Superior temporal gyrus (tissue), 1 donor: Measurements from ENCODE around the gene PIK3R2.

Experiments used
- DNase-seq: peaks from one replicate; pipeline ENCODE4 v3.0.0-alpha.2; 2016; ENCODE audit errors: extremely low spot score

PIK3R2 gene

GRCh38 chr19:18123819-18124218, 29.1 kb upstream of the PIK3R2 start:
- DNase-seq: no peak

- no peak for DNase-seq
Observed at GRCh38 chr19:18126097-18126496, 26.9 kb upstream of the PIK3R2 start.

DNA sequence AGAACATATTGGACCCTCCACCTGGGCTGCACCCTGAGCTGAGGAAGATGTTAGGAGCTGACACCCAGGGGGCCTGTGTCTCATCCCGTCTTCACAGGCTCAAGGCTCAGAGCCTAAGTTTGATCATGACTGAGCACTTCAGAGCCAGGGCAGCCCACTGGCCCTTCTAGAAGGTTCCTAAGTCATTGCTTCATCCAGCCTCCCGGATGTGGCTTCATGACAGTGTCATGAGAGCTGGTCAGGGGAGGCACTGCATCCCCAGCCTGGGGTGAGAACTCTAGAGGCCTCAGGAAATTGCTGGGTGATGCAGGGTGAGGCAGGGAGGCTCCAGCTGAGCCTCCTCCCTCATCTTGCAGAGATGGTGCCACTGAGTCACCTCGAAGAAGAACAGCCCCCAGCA, 24.9 kb upstream of the PIK3R2 start:
- DNase-seq: no peak

DNA sequence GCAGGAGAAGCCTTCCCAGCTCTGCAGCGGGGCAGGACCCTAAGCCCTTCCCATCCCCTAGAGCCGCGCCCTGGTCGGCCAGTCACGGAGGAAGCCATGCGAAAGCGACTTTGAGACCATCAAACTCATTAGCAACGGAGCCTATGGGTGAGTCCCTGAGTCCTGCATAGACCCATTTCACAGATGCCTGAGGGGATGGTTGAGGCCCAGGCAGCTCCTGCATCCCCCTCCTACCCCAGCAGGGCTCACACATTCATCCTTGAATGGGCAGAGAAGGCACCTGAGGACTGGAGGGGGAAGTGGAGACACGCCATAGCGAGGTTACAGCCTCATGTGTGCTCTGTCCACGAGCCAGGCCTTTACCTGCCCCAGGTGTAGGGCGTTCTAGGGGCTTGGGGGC, 24.2 kb upstream of the PIK3R2 start:
- DNase-seq: no peak

GRCh38 chr19:18130523-18131242, 22.3 kb upstream of the PIK3R2 start:
- DNase-seq: no peak

DNA sequence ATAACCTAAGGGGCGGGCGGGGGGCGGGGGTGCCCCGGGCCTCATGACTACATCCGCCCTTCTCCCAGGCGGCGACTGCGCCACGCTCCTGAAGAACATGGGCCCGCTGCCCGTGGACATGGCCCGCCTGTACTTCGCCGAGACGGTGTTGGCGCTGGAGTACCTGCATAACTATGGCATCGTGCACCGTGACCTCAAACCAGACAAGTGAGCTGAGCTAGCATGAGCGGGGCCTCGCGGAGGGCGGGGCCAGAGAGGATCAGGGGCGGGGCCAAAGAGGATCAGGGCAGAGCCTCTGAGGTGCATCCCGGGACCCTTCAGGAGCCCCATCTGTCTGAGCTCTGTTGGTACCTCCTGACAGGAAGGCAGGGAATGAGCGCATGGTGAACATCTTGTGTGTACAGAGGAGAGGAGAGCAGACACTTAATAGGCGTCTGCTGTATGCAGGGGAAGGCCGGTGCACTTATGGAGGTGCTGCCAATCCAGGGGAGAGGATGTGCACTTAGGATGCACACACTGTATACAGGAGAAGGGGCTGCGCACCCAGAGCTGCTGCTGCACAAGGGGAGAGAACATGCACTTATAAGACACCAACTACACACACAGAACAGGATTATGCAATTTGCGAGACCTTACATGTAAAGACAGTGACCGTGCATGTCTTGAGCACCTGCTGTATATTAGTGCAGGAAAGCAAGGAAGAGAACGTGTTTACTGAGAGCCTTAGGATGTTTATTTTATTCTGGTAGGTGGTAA, 20.9 kb upstream of the PIK3R2 start:
- no peak for DNase-seq

DNA sequence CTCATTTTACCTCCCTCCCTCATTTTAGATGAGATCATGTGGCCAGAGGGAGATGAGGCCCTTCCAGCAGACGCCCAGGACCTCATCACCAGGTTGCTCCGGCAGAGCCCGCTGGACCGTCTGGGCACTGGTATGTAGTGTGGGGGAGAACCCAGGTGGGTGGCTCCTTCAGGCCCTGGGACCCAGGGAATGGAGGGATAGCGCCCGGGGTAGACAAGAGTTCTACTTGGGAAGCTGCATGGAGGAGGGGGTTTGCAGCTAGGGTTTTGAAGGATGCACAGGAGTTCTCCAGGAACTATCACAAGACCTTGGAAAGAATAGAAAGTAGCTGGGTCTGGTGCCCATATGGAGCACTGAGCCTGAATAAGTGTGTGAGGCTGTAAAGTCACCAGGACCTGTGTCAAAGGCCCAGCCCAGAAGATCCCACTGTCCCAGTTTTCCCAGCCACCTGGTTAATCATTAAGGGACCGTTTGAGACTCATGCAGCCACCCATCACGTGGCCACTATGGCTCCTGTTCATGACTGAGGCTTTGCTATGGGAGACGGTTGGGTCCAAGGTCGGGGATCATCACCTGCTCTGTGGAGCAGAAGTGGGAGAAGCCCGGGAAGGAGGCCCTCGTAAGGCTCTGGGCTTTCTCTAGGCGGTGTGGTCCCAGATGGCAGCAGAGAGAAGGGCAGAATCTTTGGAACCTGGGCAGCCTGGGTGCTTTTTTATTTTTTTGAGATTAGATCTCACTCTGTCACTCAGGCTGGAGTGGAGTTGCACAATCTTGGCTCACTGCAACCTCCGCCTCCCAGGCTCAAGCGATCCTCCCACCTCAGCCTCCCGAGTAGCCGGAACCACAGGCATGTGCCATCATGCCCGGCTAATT, 17.0 kb upstream of the PIK3R2 start:
- no peak for DNase-seq

GRCh38 chr19:18137242-18137641, 15.7 kb upstream of the PIK3R2 start:
- no peak for DNase-seq

- DNase-seq: no peak
Observed at GRCh38 chr19:18137657-18138339, 15.2 kb upstream of the PIK3R2 start.

DNA sequence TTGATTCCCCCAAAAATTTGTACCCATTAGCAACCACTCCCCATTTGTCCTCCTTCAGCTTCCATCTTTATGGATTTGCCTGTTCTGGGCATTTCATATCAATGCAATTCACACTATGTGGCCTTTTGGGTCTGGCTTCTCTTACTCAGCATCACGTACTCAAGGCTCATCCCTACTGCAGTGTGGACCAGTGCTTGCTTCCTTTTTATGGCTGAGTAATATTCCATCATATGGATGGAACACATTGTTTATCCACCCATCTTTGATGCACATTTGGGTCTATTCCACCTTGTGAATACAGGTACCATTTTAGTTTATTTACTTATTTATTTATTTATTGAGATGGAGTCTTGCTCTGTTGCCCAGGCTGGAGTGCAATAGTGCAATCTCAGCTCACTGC, 12.5 kb upstream of the PIK3R2 start:
- no peak for DNase-seq

- DNase-seq: no peak
Observed at GRCh38 chr19:18141031-18141430, 11.9 kb upstream of the PIK3R2 start.

- DNase-seq: no peak
Observed at GRCh38 chr19:18143902-18144301, 9.1 kb upstream of the PIK3R2 start.

DNA sequence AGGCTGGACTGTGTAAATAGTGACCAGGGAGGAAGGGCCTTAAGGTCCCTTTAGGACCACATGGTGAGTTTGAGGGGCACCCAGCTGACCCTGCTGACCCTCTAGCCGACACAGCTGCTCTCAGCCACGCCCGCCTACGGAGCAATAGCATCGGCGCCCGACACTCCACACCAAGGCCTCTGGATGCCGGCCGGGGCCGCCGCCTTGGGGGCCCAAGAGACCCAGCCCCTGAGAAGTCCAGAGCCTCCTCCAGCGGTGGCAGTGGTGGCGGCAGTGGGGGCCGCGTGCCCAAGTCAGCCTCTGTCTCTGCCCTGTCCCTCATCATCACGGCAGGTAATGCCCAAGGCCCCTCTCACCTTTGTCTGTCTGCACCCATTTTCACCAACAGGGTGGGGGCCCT, 8.6 kb upstream of the PIK3R2 start:
- DNase-seq: no peak

DNA sequence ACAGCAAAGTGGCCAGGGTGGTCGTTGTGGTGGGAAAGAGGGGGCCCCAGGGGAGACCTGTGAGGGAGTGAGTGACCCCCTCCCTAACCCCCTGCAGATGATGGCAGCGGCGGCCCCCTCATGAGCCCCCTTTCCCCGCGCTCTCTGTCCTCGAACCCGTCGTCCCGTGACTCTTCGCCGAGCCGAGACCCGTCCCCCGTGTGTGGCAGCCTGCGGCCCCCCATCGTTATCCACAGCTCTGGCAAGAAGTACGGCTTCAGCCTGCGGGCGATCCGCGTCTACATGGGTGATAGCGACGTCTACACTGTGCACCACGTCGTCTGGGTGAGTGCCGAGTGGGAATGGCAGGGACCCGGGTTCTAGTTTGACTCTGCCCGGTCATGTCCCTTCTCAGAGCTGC, 8.1 kb upstream of the PIK3R2 start:
- DNase-seq: no peak

GRCh38 chr19:18145391-18145999, 7.5 kb upstream of the PIK3R2 start:
- no peak for DNase-seq

DNA sequence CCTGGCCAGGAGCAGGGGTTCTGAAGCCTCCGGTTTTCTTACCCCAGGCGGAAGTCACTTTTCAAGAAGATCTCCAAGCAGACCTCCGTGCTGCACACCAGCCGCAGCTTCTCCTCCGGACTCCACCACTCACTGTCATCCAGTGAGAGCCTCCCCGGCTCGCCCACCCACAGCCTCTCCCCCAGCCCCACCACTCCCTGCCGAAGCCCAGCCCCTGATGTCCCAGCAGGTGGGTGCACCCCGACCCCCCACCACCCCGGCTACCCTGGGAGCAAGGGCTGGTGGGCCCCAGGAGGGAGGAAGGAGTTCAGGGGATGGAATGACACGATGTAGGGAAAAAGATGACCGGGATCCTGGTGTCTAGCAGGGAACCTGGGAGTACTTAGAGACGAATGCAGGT, 5.6 kb upstream of the PIK3R2 start:
- no peak for DNase-seq

DNA sequence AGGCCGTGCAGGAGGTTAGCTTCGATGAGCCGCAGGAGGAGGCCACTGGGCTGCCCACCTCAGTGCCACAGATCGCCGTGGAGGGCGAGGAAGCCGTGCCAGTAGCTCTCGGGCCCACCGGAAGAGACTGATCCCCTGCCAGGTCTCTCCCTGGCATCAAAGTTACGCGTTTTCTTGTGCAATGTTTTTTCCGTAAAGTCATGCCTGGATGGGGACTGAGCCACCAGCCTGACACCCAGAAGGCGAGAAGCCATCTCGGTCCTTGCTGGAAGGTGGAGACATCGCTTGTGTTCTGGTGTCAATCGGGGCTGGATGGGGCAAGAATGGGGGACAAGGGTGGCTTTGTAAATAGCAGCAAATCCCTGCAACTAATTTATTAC, 3.4 kb upstream of the PIK3R2 start:
- DNase-seq: no peak

- no peak for DNase-seq
Observed at GRCh38 chr19:18150776-18151624, 2.0 kb upstream of the PIK3R2 start.

DNA sequence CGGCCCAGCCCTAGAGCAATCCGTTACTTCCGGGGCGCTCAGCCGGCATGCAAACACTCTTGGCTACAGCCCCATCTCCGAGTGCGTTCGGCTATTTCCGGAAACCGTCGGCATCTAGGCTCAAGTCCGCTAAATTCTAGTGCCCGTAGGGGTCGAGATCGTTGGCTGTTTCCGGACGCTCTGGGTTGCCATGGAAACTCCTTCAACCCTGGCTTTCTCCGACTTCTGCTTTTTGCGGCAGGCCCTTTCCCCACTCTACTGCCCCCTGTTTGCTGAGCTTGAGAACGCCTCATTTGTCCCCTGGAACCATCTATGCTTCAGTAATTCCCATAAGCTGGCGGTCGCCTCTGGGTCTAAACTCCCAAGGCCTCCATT, 534 bp upstream of the PIK3R2 start:
- peak; percentile 96 for DNase-seq

DNA sequence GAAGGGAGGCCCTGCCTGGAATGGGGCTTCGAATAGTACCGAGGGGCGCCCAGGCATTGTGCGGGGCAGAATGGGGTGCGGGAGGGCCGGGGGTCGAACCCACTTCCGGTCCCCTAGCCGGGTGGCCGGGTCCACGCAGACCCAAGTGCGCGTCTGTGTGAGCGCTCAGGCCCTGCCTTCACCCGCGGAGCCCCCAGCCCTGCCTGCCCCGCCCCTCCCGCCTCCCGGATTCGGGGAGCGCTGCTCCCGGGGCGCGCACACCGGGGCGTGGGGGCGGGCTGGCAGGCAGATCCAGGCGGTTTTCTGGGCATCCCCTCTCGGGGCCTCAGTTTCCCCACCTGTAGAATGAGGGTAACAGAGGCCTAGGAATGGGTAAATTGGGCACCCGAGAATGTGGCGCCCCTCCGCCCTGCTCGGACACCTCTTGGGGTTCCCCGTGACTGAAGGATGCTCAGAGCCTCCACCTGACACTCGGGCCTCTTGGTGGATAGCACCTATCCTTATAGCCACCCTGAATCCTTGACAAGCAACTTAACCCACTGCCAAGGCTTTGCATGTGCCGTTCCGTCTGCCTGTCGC, 682 bp downstream of the PIK3R2 start:
- DNase-seq: no peak
